Stimulated activated CD4-positive, alpha-beta T cell treated with anti-CD3 and anti-CD28 coated beads, TNF-alpha, amount 100 ng/mL, for 24 hours (primary cell): ENCODE results near the gene SIK1.
"Not testable (repeated sequence)": the region's sequence is repeated elsewhere in the genome, so short reads cannot be mapped to it uniquely, and the experiment has no call there.

Source experiments
- DNase-seq, 3 experiments: peaks; one replicate each; pipeline ENCODE4 v3.0.0-alpha.2; 2020; ENCODE audit warnings: low read depth in 3 of 3

The SIK1 gene

DNA sequence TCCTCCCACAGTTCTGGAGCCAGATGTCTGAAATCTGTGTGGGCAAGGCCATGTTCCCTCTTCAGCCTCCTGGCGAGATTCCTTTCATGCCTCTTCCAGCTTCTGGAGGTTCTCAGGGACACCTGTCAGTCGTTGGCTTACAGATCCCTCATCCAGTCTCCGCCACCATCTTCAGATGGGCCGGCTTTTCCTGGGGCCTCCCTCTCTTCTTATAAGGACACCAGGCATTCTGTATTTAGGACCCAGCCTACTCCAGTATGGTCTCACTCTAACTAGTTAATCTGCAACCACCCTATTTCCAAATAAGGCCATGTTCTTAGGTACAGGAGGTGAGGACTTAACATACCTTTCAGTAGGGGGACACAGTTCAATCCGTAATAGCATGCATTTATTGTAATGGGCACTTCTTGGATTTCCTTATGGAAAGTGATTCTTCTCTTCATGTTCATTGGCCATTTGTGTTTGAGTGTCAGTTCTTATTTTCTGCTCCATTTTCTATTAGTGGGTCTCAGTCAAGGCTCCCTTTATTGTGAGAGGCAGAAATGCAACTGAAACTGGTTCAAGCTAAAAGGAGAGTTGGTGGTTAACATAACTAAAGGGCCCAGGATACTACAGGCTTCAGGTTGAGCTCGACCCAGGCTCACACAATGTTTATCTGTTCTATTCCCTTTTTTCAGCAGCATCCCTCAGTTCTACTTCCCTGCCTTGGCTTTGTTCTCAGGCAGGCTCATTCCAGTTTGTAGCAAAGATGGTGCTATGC, 12.6 kb upstream of the SIK1 start:
- DNase-seq: not testable (repeated sequence)

DNA sequence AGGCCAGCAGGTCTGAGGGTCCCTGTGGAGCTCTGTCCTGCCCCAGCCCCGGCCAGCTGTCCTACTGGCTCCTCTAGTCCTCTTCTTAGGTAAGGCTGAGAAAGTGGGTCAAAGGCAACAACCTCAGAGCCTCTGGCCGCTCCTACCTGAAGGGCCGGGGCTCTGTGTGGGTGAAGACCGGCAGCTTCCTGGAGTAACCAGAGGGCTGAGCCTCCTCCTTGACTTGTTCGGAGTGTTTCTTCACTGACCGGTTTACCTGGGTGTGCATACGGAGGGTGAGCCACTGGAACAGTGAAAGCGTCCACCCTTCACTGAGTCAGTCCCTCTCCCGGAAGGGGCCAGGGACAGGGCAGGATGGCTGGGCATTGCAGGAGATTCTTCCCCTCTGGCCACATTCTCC, 9.3 kb upstream of the SIK1 start:
- not testable (repeated sequence) for DNase-seq

DNA sequence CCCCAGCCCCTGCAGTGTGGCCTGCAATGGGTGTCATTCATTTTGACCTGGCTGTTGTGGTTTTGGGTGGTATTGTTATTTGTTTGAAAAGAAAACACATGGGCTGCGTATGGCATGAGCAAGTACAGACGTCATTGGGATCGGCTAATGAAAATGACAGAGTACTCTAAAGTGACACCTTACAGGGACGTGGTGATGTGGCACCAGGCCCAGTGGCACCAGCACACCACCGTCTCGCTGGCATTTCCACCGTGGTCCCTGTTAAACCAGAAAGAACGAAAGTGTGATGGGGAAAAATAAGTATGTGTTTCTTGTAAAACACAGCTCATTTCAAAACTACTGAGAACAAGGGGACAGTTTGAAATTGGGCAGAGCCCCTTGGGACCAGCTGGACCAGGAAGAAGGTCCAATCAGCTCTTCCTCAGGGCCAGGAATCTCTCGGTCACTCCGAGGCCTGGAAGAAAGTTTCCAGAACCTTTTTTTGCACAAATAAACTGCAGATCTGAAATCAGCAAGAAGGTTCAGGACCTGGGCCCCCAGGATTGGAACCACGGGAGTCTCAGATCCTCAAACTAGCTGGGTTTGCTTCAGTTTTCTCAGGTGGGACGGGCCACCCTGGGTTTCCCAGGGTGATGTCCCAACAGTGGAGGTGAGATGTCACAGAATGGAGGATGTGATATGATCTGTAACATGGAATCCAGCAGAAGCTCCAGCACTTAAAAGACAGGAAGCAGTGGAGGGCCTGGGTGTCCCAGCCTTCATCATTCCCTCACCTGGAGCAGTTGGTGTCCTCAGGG, 6.6 kb upstream of the SIK1 start:
- DNase-seq: not testable (repeated sequence)

DNA sequence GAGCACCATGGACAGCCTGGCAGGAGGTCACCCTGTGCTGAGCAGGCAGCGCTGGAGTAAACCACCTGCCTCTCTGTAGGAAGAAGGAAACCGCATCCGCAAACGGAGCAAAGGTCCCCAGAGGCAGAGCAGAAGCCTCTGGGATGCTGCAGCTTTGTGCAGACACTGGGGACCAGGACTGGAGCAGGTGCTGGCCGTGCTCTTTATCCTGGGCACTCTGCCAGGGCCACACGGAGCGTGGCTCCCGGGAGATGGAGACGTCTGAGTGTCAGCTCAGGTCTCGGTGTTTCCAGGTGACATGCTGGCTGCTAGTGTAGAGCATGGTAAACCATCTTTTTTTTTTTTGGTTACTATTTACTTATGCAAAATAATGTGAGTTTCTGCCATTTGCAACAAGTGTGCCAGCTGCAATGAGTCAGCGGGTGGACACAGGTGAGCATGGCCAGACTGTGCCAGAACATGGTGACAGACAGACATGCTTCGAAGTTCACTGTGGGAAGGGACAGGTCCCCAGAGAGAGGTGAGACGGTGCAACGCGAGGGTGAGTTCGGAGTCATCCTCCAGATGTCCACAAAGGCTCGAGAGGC, 4.0 kb upstream of the SIK1 start:
- not testable (repeated sequence) for DNase-seq

DNA sequence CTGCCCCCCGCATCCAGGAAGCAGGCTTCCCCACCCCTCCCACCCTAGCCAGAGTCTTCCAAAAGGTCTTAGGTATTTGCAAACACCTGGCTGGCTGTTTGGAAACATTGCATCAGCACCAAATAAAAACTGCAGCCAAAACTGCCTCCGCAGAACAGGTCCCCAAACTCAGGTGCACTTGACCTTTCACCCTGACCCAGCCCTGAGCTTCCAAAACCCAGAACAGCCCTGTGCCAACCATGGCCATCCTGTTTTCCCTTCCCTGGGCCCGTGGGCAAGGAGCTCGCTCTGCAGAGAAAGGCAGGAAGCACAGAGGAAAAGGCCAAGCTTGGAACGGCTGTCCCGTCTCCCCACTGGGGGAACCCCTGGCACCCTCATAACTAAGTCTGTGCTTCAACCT, 2.0 kb upstream of the SIK1 start:
- DNase-seq: not testable (repeated sequence)

DNA sequence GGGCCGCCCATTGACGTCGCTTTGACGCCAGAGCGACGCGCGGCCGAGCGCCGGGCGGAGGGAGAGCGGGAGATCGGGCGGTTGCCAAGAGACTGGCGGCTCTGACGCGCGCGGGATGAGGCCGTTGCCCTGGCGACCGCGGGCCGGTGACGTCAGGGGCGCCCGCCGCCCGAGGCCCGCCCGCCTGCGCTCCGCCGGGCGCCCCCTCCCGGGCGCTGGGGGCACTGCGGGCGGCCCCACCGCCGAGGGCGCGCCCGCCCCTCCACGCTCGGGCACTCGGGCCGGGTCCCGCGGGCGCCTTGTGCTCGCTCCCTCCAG, 270 bp upstream of the SIK1 start:
- not testable (repeated sequence) for DNase-seq

DNA sequence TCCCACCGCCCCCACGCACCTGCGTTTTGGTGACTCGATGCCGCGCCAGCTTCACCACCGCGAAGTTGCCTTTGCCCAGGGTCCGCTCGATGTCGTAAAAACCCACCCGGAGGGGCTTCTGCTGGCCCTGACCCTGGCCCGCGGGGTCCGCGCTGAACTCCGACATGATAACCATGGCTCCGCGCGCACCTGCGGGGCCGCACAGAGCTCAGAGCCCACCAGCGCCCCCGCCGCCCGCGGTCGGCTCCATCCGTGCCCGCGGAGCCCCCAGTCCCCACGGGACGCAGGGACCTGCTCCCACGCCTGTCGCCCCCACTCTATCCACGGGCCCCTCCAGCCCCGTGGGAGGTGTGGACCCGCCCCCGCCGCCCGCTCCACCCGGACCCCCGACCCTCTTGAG, 927 bp downstream of the SIK1 start:
- DNase-seq: not testable (repeated sequence)

DNA sequence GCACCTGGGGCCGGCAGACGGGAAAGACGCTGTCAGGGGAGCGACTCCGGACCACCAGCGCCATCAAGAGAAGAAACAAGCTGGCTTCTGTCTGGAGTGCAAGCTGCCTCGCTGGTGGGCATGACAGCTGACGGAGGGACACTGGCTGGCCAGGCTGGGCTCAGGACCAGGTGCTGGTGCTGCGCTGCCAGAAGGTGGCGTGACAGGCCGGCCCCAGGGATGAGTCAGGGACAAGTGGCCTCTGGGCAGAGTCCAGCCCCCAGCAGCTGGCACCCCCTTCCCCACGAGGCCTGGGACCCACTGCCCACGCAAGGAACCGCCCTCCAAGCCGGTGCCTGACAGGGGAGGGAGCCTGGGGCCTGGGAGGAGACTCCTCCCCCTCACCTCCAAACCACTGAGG, 7.5 kb downstream of the SIK1 start:
- DNase-seq: not testable (repeated sequence)

DNA sequence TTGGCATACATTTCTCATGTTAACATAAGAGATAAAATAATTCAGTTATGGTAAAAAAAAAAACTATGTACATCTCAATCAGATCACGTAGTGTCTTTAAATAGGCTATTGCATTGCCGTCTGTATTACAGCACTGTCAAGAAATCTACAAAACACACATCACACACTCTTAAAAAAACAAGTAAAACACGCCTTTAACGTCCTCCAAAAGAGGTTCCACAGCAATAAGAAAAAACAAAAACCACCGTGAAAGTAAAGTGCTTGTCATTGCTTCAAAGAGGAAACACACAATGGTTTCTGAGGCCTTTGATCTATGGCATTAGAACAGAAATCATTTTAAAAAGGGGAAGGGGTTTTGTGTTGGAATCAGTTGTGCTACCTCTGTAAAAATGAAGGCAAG, 12.4 kb downstream of the SIK1 start:
- not testable (repeated sequence) for DNase-seq

DNA sequence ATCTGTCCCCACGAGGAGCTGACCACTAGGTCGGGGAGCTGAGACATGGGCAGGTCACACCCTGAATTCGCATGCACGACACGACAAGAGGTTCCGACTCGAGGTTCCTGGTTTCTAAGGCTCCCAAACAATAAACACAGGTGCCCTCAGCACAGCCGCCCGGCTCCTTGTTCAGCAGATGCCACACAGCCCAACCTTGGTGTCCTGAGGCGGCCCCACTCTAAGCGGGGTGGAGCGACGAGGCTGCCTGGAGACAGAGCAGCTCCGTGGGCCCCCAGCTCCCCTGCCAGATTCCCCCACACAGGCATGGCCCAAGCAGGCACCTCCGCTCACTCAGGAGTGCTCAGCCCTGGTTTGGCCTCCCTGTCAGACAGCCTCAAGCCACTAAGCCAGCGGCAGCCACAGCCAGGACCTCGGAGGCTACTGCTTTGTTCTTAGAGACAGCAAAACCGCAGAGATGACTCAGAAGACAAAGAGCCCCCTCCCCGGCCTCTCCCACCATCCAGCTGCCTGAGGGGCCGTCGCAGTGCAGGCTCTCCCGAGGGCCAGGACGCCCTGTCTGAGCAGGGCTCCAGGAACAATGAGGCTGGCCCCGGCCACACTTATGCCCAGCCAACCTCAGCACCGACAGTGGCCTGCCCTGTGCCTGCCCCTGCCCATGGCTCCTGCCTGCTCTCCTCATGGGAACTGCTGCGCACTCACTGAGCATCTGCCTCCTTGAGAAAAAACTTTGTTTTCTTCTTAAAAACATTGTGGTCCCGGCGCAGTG, 14.7 kb downstream of the SIK1 start:
- not testable (repeated sequence) for DNase-seq

DNA sequence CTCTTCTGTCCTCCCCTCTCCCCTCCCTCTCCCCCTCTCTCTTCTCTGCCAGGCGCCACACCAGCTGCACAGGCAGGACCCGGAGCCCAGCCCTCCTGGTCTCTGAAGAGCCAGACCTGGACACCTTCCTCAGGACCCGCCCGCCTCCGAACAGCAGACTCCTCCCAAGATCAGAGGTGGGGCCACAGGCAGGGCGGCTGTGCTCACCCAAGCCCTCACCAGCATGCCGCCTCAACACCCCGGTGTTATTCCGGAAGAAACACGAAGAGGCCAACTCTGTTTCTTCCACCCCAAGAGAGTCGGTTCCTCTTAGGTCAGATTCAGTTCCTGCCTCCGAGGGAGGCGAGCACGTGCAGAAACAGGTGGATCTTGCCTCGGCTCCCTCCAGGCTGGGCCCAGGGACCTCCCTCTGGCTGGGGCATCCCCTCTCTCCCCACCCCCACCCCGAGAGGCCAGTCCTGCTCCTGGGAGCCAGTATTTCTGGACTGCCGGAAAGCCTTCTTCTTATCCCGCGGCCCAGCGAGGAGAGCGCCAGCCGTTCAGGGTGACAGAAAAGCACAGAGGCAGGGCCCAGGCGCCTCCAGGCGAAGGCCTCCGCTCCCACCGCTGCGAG, 16.4 kb downstream of the SIK1 start:
- not testable (repeated sequence) for DNase-seq

DNA sequence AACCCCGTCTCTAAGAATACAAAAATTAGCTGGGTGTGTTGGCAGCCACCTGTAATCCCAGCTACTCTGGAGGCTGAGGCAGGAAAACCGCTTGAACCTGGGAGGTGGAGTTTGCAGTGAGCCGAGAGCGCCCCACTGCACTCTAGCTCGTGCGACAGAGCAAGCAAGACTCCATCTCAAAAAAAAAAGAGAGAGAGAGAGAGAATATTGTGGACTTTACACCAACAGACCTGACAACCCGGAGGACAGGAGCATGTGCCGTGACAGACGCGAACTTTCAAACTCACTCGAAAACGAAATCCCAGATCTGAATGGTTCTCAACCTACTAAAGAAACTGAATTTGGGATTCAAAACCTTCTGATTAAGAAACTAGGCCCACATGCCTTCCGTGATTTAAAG, 19.8 kb downstream of the SIK1 start:
- DNase-seq: not testable (repeated sequence)

DNA sequence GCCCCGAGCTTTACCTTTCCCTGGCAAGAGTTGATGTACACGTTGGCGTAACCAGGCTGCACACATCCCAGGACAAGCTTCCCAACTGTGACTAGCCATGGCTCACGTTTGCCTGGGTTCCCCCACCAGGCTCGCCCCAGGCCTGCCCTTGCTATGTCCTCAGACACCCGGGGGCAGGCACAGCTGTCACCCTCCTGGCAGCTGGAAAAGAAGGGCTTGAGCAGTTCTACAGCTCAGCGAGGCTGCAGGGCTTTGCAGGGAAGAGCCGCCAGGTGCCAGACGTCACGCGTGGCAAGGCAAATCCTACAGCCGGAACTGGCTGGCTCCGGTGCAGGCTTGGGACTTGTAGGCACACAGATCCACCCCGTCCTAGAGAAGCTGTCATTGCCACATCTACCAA, 22.5 kb downstream of the SIK1 start:
- DNase-seq: not testable (repeated sequence)

DNA sequence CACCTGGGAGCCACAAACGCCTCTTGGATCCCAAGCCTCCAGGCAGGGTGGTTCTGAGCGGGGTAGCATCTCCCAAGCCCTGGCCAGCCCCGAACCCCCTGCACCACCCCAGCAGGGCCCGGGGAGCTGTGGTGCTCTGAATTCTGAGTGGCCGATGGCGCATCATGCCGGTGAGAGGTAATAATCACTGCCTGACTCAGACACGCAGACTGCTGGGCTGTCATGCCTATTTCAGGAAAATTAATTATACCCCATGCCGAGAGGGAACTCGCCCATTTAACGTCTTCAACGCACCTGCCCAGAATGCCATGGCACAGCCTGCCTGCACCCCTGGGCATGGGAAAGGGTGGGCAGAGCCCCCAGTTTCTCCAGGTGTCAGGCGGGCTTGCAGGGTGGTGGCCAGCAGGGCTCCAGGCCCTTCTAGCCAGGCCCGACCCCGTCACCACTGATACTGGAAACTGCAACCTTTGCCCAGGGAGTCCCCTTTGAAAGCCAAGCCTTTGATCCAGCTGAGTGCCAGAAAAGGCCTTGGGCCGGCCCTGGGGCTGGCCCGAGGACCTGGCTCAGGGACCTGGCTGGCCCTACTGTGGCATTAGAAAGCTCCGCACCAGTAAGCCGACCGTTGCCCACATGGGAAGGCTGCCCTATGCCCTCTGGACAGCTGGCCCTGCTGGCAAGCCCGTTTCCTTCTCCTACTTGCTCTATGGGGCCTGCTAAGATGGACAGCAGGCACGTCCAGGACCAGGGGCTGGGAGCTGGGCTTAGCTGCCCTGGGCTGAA, 23.1 kb downstream of the SIK1 start:
- not testable (repeated sequence) for DNase-seq

DNA sequence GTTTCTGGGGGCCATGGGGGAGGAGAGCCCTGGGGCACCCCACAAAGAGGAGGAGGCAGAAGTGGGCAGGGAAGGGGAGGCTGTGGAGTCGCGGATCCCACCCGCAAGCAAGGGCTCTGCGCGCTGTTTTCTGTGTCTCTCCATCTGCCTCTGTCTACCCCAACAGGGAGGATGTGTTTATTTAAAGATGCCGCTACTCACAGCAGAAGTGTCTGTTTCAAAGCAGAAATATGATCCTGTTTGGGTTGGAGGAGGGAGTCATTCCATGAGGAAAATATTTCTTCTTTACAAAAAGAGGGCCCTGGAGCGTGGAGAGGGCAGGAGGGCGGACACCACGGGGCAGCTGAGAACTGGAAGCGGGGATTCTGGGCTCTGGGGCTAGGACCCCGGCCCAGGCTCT, 25.8 kb downstream of the SIK1 start:
- DNase-seq: not testable (repeated sequence)

DNA sequence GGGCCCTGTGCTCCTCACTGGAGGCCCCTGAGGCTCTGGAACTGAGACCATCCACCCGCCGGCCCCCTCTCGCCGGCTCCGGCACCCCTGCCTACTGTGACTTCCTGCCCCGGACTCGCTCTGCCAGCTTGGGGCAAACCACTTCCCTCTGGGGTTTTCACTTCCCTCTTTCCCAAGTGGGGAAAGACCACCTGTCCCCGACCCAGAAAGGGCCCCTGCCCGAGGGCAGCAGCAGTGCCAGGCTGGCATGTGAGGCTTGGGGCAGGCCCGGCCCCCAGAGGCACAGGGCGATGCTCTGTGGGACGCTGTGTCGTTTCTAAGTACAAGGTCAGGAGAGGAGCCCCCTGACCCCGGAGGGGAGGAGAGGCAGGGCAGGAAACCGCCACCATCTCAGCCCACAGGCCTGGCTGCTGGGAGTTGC, 27.3 kb downstream of the SIK1 start:
- DNase-seq: not testable (repeated sequence)

DNA sequence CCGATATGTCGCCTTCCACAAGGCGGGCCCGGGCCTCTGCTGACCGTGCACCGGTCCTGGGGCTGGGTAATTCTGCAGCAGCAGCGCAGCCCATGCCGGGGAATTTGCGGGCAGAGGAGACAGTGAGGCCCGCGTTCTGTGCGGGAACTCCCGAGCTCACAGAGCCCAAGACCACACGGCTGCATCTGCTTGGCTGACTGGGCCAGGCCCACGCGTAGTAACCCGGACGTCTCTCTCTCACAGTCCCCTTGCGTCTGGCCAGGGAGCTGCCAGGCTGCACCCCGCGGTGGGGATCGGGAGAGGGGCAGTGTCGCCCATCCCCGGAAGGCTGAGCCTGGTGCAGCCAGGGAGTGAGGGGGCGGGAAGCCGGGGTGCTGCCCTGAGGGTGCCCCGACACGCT, 27.8 kb downstream of the SIK1 start:
- DNase-seq: not testable (repeated sequence)

DNA sequence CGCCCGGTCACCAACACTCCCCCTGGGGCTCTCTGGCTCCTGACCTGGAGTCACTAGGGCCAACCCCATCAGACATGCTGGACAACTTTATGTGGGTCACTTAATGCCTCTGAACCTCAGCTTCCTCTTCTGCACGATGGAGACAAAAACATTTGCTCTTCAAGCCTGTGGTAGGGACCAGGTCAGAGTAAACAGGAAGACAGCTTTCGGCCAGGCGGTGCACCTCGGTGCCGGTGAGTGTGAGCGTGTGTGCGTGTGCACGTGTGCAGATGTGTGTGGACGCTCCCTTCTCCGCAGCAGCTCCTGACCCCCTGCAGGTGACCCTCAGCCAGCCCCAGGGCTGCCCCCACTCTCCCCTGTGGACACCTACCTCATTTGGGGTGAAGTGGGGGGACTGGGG, 28.4 kb downstream of the SIK1 start:
- DNase-seq: not testable (repeated sequence)

DNA sequence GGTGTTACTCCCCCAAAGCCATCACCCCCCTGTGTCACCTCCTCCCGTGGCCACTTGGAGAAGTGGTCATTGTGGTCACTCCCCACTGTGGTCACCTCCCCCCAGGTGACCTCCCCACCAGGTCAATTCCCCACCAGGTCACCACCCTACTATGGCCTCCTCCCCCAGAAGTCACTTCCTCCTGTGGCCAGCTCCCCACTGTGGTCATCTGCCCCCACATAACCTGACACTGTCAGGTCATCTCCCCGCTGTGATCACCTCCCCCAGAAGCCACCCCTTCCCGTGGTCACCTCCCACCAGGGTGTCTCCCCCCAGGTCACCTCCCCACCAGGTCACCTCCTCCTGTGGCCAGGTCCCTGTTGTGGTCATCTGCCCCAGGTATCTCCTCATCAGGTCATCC, 28.9 kb downstream of the SIK1 start:
- DNase-seq: not testable (repeated sequence)

DNA sequence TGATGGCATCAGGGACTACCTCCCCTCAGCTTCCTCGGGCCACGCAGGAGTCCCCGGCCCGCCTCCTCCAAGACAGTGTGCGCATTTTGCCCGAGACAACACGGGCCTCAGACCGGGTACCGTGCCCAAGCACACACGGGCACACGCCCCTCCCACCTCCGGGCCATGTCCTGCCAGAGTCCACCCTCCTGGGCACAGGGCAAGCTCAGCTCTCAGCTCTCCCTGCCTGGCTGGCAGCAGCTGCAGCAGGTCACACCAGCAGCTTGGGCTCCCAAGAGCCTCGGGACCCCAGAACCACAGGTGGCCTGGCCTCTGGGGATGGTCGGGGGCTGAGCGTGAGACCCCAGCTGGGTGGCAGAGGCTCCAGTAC, 29.5 kb downstream of the SIK1 start:
- DNase-seq: not testable (repeated sequence)
